Smooth muscle cell (in vitro differentiated cells): ENCODE data around the gene CTSD. TPM values are rescaled to one million over a fixed set of nuclear protein-coding genes. Genes with fewer than 3 reads are reported as not detected.

Experiments used
- DNase-seq: peaks from one replicate; lab custom pipeline; 2025; ENCODE audit not compliant: unreplicated experiment; lab: John Stamatoyannopoulos, UW
- H2AFZ ChIP-seq: fragments of 200-600 bp; sonication (generic); 2 replicates; pipeline ENCODE4 v1.6.0; 2016; ENCODE audit warnings: antibody characterized with exemption, low read depth, mild to moderate bottlenecking
- H3F3A ChIP-seq: fragments of 200-600 bp; sonication (generic); 2 replicates; pipeline ENCODE4 v1.6.0; 2017; ENCODE audit warnings: antibody characterized with exemption, low read depth
- H3K27ac ChIP-seq: fragments of 200-600 bp; sonication (generic); 2 replicates; pipeline ENCODE4 v1.5.1; 2016; ENCODE audit warnings: low read depth, mild to moderate bottlenecking
- H3K27me3 ChIP-seq: fragments of 200-600 bp; sonication (generic); 2 replicates; pipeline ENCODE4 v1.6.1; 2016; ENCODE audit warnings: low read depth, mild to moderate bottlenecking
- H3K36me3 ChIP-seq: fragments of 200-600 bp; sonication (generic); 2 replicates; pipeline ENCODE4 v1.5.1; 2016; ENCODE audit warnings: low read depth
- H3K4me1 ChIP-seq: fragments of 200-600 bp; sonication (generic); 2 replicates; pipeline ENCODE4 v1.5.1; 2016; ENCODE audit warnings: low read depth
- H3K4me2 ChIP-seq: fragments of 200-600 bp; sonication (generic); 2 replicates; pipeline ENCODE4 v1.6.0; 2016; ENCODE audit warnings: mild to moderate bottlenecking
- H3K4me3 ChIP-seq: fragments of 200-600 bp; sonication (generic); 2 replicates; pipeline ENCODE4 v1.5.1; 2016; ENCODE audit warnings: mild to moderate bottlenecking
- H3K79me2 ChIP-seq: fragments of 200-600 bp; sonication (generic); 2 replicates; pipeline ENCODE4 v1.6.0; 2016; ENCODE audit warnings: low read depth, mild to moderate bottlenecking
- H3K9ac ChIP-seq: fragments of 200-600 bp; sonication (generic); 2 replicates; pipeline ENCODE4 v1.6.0; 2016; ENCODE audit warnings: low read depth
- H3K9me3 ChIP-seq: fragments of 200-600 bp; sonication (generic); replicated peaks from 2 replicates; pipeline ENCODE4 v1.5.1; 2016; ENCODE audit warnings: low read depth
- H4K20me1 ChIP-seq: fragments of 200-600 bp; sonication (generic); 2 replicates; pipeline ENCODE4 v1.6.0; 2016; ENCODE audit warnings: low read depth
- CTCF ChIP-seq: fragments of 200-600 bp; sonication (generic); IDR thresholded peaks from 2 replicates; pipeline ENCODE4 v1.5.1; 2017; ENCODE audit warnings: borderline replicate concordance, mild to moderate bottlenecking, antibody characterized with exemption; ENCODE audit not compliant: insufficient read depth, poor library complexity, severe bottlenecking
- WGBS: methylation state at CpG from one replicate; pipeline ENCODE4 v1.1.7; 2016; ENCODE audit warnings: low lambda C conversion rate; 5-methylcytosine and 5-hydroxymethylcytosine counted together
- polyA plus RNA-seq: library from polyadenylated mRNA; unstranded; fragments of >200 nt; fragmentation: Nextera tagmentation; extraction: Ambion mirVana; gene quantifications from 2 replicates; pipeline ENCODE4 v1.2.1, GENCODE V29; 2016
- total RNA-seq: library from RNA; depleted of rRNA; stranded (reverse); fragments of >200 nt; gene quantifications from 2 replicates; pipeline ENCODE4 v1.2.3, GENCODE V29; 2014

Gene CTSD
- total and polyA plus RNA-seq, 2 experiments from 2014 or later = 101 to 301 TPM

DNA sequence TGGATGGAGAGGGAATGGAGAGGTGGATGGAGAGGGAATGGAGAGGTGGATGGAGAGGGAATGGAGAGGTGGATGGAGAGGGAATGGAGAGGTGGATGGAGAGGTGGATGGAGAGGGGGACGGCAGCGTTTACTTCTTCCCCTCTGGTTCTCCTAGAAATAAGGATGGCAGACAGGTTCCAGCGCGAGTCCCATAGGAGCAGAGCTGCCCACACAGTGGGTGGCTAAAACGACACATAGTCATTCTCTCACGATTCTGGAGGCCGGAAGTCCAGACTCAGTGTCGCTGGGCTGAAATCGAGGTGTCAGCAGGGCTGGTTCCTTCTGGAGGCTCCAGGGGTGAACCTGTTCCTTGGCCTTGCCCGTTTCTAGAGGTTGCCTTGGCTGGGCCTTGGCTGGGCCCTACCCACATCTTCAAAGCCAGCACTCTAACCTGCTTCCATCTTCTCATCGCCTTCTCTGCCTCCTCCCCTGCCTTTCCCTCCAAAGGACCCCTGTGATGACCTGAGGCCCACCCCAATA, 12.7 kb upstream of the CTSD start:
- Histone ChIP-seq H4K20me1 (no peaks in the 10 kb centered on the region), H3K27me3 (no peaks in the 10 kb centered on the region), H3K4me2 (no peak overlapping the region), H3K4me3 (no peak overlapping the region), H3K4me1 (peaks cover 9% of the 10 kb centered on the region), H3K27ac (no peak overlapping the region), H3K9ac (no peak overlapping the region), H3F3A (peaks cover 4% of the 10 kb centered on the region), H3K9me3 (no peaks in the 10 kb centered on the region), H3K79me2 (no peaks in the 10 kb centered on the region), H3K36me3 (no peaks in the 10 kb centered on the region), H2AFZ (no peak overlapping the region)
- 91% methylated on average over 10 of the region's 11 CpGs for WGBS
- DNase-seq = no peak
- TF ChIP-seq CTCF = no peak

DNA sequence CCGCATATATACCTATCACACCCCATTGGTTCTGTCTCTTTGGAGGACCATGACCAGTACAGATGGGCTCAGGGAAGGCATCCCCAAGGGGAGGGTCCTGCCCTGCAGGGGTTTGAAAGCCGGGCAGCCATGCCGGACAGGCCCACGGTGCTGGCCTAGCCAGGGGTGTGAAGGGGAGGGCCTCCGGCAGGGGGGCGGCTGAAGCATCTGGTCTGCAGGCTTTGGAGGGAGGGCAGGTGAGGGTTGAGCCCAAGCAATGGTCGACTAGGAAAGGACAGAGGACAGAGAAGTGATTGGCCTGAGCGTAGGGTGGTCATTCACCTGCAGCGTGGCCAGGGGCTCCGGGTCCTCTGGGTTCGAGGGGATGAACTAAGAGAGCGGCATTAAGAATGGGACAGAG, 11.2 kb upstream of the CTSD start:
- Histone ChIP-seq H3K27me3 (no peaks in the 10 kb centered on the region), H3K27ac (no peak overlapping the region), H3K79me2 (no peaks in the 10 kb centered on the region), H3K9me3 (no peaks in the 10 kb centered on the region), H3K9ac (no peak overlapping the region), H3K4me1 (peaks cover 9% of the 10 kb centered on the region), H3K36me3 (no peaks in the 10 kb centered on the region), H3F3A (peaks cover 4% of the 10 kb centered on the region), H2AFZ (no peak overlapping the region), H3K4me3 (no peak overlapping the region), H3K4me2 (no peak overlapping the region), H4K20me1 (no peaks in the 10 kb centered on the region)
- WGBS = 93% methylated on average over 12 of the region's 12 CpGs
- no peak for TF ChIP-seq CTCF
- no peak for DNase-seq

GRCh38 chr11:1773994-1774550, 10.3 kb upstream of the CTSD start:
- Histone ChIP-seq H3K27ac (no peak overlapping the region), H2AFZ (no peak overlapping the region), H3K4me3 (no peak overlapping the region), H3K9me3 (no peaks in the 10 kb centered on the region), H3K9ac (no peak overlapping the region), H3K4me2 (no peak overlapping the region), H3K36me3 (no peaks in the 10 kb centered on the region), H3K79me2 (no peaks in the 10 kb centered on the region), H4K20me1 (no peaks in the 10 kb centered on the region), H3K27me3 (no peaks in the 10 kb centered on the region), H3K4me1 (peaks cover 9% of the 10 kb centered on the region), H3F3A (peaks cover 4% of the 10 kb centered on the region)
- WGBS = 93% methylated on average over 11 of the region's 11 CpGs
- DNase-seq = no peak
- TF ChIP-seq CTCF = no peak
